Activated CD4-positive, alpha-beta T cell treated with anti-CD3 and anti-CD28 coated beads for 24 hours (primary cell): ENCODE data around the gene ZFYVE28.

ENCODE experiments used
- DNase-seq, 2 donors: peaks; one replicate each; pipeline ENCODE4 v3.0.0-alpha.2; 2020; ENCODE audit warnings: low read depth in 2 of 2

The ZFYVE28 gene

DNA sequence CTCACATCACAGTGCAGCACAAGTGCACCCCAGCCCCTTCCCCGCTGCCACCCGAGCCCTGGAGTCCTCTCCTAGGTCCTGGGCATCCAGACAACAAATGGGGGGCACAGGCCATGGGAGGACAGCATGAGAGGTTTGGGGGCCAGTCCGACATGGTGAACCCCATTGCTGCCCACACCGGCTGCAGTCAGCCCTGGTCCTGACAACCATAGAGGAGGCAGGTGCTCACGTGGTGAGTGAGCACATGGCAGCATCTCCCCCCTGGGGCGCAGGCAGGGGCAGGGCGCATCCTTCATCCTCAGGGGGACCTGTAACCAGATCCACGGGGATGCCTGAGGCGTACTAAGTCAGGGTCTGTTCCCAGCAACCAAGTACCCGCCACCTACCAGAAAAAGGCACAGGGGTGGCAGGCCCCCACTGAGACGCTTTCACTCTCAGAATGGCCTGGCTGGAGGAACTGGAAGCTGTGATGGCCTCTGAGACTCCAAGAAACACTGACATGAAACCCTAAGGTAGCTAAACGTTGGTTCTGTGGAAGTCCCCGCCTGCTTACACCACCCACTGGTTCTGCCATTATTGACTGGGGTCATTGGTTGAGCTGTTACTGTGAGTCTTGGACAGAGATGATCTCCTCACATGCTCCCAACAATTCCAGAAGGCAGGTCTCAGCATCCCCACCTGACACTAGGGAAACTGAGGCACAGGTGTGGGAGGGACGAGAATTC is 6.5 kb downstream of the ZFYVE28 start:
- no peak for DNase-seq

DNA sequence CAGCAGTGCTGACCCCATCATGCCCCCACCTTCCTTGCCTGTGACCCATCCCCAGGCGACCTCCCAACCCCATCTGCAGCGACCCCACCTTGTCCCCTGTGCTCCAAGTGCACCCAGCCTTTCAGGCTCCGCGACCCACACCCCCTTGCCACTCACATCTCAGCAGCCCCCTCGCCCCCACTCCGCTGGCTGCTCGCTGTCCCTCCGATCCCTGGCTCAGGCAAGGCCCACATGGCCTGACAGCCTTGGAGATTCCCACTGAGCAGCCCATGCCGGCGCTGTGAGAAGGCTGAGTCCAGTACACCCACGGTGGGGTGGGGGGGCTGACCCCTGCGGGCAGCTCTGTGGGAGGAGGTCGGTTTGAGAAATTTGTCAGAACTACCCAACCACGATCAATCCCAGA is 9.1 kb downstream of the ZFYVE28 start:
- DNase-seq: no peak

DNA sequence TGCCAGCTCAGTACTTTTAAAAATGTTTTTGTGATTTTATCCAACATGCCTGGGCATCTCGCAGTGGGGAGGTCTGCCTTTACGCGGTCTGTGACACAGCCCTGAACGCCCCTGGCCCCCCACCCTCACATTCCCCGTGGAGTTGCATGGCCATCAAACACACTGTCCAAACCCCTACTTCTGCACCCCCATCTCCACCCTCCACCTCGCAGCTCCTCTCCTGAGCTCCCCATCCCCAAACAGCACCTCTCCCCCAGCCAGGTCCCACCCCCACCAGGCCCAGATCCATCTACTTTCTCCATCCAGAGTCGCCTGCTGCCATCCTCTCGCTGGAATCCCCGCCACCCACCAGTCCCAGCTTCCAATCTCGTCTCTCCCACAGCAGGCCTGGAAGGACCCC is 9.5 kb downstream of the ZFYVE28 start:
- no peak for DNase-seq

DNA sequence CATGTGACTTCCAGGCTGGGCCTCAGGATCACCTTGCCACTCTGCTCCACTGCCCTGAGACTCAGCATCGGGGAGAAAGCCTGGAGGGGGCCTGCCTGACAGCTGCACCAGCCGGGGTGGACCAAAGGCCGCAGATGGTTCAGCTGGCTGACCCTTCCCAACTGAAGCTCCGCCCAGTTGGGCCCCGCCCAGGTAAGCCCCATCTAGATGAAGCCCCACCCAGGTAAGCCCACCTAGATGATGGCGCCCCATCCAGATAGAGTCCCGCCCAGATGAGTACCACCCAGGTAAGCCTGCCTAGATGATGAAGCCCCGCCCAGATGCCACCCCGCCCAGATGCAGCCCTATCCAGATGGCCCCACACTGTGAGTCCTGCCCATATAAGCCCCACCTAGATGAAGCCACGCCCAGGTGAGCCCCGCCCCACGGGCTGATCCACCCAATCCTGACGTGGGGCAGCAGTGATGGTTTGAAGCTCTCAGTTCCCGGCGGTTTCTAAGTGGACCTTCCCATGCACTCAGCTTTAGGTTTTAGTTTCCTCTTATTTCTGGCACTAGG is 10.0 kb downstream of the ZFYVE28 start:
- no peak for DNase-seq

DNA sequence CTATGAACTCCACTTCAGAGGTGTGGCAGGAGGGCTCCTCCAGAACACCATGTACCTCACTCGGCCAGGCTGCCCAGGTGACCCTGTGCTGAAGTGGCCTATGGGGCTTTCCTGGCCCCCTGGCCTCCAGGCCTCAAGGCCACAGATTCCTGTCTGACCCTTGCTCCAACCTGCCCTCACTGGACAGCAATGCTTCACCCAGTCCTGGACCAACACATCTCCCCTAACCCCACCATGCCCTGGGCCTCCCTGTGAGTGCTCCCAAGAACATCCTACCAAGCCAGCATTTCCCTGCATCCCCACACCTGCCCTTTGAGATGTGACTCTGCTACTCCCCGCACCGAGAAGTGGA is 10.5 kb downstream of the ZFYVE28 start:
- no peak for DNase-seq

DNA sequence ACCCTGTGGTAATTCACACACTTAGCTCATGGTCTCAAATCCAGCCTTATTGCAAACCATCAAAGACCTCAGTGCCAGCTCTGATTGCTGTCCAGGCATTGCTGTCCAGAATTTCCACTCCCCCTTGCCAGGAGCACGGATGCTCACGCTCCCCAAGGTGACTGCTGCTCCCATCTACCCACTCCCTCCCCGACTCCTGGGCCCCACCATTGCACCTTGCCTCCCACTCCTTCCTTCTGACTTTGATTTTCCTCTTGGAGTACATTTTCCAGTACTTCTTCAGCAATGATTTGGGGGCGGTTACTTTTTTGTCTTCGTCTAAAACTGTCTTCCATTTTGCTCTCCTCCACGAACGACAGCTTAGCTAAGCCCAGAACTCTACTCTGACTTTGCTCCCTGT is 11.5 kb downstream of the ZFYVE28 start:
- DNase-seq: no peak

DNA sequence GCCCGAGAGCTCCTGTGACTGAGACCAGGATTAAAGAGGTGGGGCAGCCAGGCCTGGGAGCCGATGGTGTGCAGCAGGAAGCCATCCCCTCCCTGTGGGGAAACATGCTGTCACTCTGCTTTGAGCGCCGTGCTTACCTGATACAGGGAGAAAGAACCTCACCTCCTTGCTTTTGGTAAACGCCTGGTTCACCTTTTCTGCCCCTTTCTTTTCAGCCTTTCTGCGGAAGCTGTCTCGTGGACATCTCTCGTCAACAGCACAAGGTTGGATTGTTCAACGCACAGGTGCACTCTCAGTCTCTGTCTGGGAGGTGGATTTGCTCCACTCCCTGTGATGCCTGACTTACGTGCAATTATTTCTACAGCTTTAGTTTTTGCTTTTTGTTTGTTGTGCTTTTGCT is 12.0 kb downstream of the ZFYVE28 start:
- no peak for DNase-seq

DNA sequence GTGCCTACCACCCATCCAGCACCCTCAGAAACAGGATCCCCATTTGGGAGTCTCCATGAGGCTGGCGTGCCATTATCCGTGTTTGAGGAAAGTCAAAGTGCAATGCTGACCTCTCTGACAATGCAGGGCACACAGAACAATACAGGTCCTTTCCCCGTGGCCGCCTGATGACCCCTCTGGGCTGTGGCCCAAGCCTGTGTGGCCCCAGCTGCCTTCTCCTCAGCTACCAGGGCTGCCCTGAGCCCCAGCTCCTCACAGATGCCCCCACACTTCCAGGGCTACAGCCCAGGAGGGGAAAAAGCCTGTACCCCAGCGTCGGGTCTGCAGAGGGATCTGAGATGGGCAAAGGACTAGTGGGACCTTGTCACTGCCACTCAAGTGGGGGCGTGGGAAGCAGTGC is 15.5 kb downstream of the ZFYVE28 start:
- no peak for DNase-seq

DNA sequence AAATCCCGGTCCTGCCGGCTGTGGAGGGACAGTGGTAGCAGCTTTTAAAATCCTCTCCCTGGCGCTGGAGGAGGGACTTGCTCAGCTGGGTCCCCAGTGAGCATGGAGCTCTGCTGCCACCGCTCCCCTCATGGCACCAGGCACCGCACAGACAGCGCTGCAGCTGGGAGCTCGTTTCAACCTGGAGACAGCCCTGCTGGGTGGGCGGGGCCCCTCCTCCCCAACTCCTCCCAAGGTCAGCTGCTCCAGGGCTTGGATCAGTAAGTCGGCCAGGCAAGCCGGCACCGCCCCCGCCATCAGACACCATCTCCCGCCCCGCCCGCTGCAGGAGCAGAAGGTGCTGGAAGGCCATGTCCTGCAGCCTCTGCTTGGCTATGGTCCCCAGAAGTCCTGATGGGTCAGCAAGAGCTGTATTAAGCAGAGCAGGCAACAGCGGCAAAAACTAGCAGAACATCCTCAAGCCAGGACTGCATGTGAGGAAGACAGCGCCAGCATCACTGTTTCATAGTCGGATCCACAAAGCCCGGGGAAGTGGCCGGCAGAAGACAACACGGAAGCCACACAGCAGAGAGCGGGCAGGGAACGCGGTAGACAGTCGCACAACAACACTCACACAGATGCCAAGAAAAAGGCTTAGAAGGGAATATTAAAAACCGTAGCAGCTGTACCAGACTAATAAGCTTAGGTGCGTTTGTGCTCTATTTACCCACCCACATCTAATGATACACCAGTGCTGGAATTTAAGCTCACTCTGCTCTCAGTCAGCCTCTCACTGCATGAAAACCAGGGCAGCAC is 16.2 kb downstream of the ZFYVE28 start:
- DNase-seq: peak in 1 of 2 donors; percentile 27

DNA sequence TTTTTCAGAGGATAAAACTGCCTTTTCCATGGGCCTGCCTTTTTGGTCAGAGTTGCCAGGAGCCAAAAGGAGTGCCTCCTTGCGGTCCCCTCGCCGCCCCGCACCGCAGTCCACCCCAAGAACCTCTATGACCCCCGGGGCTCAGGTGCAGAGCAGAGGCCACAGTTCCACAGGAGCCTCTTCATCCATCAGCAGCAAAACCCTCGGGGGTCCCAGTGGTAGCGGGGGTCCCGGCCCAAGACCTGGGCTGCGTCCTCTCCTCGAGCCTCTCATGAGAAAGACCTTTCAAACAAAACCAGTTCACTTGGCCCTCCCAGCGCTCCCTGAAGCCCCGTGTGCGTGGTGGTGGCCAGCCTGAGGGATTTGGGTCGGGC is 16.8 kb downstream of the ZFYVE28 start:
- DNase-seq: no peak

DNA sequence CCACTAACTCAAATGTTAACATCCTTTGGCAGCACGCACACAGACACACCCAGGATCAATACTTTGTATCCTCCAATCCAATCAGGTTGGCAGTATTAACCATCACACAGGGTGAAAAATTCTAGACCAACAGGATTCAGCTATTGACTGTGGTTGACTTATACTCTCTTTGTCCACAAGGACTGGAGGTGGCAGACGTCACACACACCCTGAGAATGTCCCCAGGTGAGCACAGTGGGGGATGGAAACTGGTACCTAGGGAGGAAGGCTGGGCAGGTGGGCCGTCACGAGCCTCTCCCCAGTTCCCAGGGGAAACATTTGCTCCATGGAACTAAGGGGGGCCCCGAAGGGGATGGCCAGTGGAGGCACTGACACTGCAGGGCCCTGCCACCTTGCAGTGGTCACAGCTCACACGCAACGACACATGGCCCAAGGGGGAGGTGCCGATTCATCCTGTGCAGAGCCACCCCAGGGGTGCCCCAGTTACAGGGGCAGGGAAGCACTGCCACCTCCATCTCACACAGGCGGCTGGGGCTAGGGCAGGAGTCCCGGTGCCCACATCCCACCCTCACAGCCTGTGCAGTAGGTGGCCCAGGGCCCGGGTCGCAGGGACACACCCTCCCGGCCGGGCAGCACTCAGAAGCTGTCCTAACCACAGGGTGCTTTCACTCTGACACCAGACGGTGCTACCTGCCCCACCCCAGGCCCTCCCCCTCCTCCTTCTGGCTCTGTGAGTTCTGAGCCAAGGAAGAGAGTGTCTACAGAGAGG is 17.4 kb downstream of the ZFYVE28 start:
- DNase-seq: no peak

DNA sequence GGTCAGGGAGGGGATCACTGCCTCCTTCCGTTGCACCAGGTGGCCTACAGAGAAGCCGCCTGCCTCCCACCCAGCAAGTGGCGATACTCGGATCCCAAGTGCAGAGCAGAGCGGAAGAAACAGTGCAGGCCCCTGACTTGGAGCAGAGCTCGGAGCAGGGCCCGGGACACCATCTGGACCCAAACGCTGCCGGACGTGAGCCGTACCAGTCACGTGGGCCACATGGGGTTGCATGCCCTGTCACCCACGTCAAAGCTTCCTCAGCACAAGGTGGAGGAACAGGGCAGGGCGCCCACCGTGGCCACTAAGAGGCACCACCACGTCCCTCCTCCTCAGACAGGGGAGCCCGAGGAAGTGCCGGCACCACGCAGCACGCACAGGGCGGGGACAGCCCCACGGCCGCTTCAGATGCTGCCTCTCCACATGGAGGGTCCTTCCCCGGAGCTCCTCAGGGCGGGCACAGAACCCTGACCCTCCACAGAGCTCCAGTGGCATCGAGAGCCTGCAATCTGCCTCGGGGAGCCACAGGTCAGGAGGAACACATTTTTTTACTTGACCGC is 18.7 kb downstream of the ZFYVE28 start:
- no peak for DNase-seq

DNA sequence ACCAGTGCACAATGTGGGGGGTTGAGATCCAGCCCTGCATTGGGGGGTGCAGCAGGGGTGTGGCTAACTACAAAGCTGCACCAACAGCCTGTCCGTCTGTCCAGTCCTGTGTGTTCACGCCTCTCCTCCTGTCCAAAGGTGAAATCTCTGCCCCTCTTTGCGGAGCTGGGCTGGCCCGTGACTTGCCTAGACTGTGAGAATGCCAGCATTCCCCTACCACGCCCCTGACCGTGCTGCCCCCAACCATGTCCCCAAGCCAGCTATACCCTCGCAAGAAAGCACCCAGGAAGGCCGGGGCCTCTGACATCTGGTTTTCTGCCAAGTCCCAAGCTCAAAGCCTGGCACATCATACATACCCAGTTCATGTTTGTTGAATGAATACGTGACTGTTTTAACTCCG is 19.2 kb downstream of the ZFYVE28 start:
- no peak for DNase-seq

DNA sequence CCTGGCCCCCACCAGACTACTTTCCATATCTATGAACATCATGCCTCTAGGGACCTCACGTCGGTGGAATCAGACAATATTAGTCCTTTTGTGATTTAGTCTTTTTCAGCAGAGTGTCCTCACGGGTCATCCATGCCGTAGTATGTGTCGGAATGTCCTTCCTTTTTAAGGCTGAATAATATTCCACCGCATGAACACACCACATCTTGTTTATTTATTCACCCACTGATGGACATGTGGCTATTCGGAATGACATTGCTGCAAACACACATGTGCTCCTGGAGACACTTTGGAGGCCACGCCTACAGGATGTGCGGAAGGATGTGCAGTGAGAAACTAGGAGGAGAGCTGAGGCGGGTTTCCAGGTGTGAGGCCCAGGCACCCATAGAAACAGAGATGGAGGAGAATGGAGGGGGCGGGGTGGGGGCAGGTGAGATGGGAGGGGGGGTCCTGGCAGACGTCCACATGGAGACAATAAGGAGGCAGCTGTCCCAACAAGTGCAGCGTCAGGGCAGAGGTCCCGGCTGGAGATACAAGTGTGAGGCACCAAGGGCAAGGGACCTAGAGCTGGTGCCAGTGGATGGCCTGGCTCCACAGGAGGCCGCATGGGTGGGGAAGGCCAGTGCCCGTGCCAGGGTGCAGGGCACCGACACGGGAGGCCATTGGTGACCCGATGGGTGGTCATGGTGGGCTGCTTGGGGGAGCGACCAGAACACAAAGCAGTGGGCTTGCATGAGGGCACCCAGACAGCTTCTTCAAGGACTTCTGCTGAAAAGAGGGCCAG is 20.7 kb downstream of the ZFYVE28 start:
- no peak for DNase-seq

DNA sequence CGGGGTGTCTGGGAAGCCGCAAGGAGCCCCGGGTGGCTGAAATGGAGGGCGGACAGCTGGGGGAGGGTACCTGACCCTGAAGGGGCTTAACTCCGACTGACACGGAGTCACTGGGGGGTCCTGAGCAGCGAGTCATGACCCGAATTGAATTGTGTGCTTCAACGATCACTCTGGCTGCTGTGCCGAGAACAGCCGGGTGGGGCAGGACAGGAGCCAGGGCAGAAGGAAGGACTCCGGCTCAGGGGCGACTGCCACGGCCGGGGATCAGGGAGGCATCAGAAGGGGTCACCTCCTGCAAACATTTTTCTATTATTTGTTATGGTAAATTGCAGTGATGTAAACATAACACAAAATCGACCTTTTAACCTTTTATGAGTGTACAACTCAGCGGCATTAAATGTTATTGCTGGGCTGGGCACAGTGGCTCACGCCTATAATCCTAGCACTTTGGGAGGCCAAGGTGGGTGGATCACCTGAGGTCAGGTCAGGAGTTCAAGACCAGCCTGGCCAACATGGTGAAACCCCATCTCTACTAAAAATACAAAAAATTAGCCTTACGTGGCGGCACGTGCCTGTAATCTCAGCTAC is 21.6 kb downstream of the ZFYVE28 start:
- no peak for DNase-seq

DNA sequence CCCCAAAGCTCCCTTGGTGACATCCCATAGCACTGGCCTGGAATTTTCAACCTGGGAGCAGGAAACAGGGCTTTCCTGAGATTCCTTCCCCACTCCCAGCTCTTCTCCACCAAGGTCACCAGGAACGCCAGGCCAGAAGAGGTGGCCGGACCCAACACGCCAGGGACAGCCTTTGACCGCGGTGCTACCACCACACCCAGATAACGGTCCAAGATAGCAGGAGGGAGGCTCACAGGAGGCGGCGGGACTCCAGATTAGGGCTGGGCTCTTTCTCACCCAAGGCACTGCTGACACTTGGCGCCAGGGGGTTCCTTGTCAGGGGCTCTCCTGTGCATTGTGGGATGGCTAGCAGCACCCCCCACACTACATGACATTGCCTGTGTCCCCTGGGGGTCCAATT is 22.9 kb downstream of the ZFYVE28 start:
- DNase-seq: no peak

DNA sequence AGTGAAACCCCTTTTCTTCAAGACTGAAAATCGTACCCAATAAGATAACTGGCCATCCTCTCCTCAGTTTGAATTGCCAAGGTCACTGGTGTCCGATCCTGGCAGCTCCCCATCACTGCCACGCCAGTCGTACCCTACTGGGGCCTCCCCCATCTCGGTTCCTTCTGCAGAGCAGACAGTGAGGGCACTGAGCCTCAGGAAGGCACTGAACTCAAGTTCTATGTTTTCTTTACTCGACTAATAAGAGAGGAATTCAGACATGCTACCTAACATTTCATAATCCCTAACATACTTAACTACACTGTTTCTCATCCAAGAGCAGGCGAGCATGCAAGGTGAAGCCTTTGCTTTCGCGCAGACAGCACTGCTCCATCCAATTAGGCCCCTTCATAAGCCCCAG is 23.4 kb downstream of the ZFYVE28 start:
- no peak for DNase-seq

DNA sequence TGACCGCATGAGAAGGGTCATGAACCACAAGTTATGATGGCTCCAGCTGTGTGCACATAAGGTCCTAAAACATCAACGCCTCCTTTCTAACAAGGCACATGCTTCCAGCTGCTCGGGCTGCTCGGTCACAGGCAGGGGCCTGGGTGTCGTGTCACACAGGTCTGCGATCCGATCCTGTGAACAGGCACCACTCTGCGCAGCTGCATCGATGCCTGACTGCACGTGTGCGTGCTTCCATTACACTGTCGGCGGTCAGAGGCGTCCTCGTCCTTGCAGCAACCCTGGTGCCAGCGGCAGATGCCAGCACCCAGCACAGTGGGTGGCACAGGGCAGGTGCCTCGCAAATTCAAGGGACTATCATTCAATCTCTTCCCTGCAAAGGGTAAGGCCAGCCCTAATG is 23.9 kb downstream of the ZFYVE28 start:
- DNase-seq: no peak

DNA sequence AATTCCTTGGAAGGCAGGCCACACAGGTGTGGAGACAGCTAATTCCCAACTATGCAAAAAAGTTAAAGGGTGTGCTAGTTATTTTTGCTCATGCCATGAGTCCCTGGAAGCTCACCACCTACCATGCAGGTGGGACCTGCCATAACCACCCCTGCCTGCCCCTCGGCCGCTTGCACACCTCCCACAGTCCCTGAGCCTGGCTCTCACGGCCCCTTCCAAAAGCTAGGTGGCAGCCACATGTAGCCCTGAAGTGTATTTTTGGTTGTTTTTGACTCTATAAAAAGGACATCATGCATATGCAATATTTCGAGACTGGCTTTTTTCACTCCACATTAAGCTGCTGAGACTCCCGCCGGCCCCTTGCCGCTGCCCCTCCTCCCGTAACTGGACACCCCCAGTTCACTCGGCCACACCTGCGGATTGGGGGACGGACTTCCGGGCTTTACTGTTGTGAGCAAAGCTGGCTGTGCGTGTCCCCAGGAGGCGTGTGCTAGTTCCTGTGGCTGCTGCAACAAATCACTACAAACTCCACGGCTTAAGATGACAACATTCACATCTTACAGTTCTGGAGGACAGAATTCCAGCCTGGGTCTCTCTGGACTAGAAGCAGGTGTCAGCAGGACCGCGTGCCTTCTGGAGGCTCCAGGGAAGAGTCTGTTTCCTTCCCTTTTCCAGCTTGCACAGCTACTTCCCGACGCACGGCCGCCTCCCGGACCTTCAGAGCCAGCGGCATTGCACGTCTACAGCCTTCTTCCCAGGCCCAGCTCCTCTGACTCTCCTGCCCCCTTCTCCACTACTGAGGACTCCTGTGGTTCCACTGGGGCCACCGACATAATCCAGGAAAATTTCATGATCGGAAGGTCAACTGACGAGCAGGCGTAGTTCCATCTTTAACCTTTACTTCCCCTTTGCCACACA is 24.8 kb downstream of the ZFYVE28 start:
- no peak for DNase-seq
